Smooth muscle cell (in vitro differentiated cells): ENCODE measurements around the gene SRCAP. TPM values are rescaled to one million over a fixed set of nuclear protein-coding genes. Genes with fewer than 3 reads are reported as not detected.

Source experiments
- DNase-seq: peaks from one replicate; lab custom pipeline; 2025; ENCODE audit not compliant: unreplicated experiment; lab: John Stamatoyannopoulos, UW
- H2AFZ ChIP-seq: fragments of 200-600 bp; sonication (generic); 2 replicates; pipeline ENCODE4 v1.6.0; 2016; ENCODE audit warnings: antibody characterized with exemption, low read depth, mild to moderate bottlenecking
- H3F3A ChIP-seq: fragments of 200-600 bp; sonication (generic); 2 replicates; pipeline ENCODE4 v1.6.0; 2017; ENCODE audit warnings: antibody characterized with exemption, low read depth
- H3K27ac ChIP-seq: fragments of 200-600 bp; sonication (generic); 2 replicates; pipeline ENCODE4 v1.5.1; 2016; ENCODE audit warnings: low read depth, mild to moderate bottlenecking
- H3K27me3 ChIP-seq: fragments of 200-600 bp; sonication (generic); 2 replicates; pipeline ENCODE4 v1.6.1; 2016; ENCODE audit warnings: low read depth, mild to moderate bottlenecking
- H3K36me3 ChIP-seq: fragments of 200-600 bp; sonication (generic); 2 replicates; pipeline ENCODE4 v1.5.1; 2016; ENCODE audit warnings: low read depth
- H3K4me1 ChIP-seq: fragments of 200-600 bp; sonication (generic); 2 replicates; pipeline ENCODE4 v1.5.1; 2016; ENCODE audit warnings: low read depth
- H3K4me2 ChIP-seq: fragments of 200-600 bp; sonication (generic); 2 replicates; pipeline ENCODE4 v1.6.0; 2016; ENCODE audit warnings: mild to moderate bottlenecking
- H3K4me3 ChIP-seq: fragments of 200-600 bp; sonication (generic); 2 replicates; pipeline ENCODE4 v1.5.1; 2016; ENCODE audit warnings: mild to moderate bottlenecking
- H3K79me2 ChIP-seq: fragments of 200-600 bp; sonication (generic); 2 replicates; pipeline ENCODE4 v1.6.0; 2016; ENCODE audit warnings: low read depth, mild to moderate bottlenecking
- H3K9ac ChIP-seq: fragments of 200-600 bp; sonication (generic); 2 replicates; pipeline ENCODE4 v1.6.0; 2016; ENCODE audit warnings: low read depth
- H3K9me3 ChIP-seq: fragments of 200-600 bp; sonication (generic); replicated peaks from 2 replicates; pipeline ENCODE4 v1.5.1; 2016; ENCODE audit warnings: low read depth
- H4K20me1 ChIP-seq: fragments of 200-600 bp; sonication (generic); 2 replicates; pipeline ENCODE4 v1.6.0; 2016; ENCODE audit warnings: low read depth
- CTCF ChIP-seq: fragments of 200-600 bp; sonication (generic); IDR thresholded peaks from 2 replicates; pipeline ENCODE4 v1.5.1; 2017; ENCODE audit warnings: borderline replicate concordance, mild to moderate bottlenecking, antibody characterized with exemption; ENCODE audit not compliant: insufficient read depth, poor library complexity, severe bottlenecking
- WGBS: methylation state at CpG from one replicate; pipeline ENCODE4 v1.1.7; 2016; ENCODE audit warnings: low lambda C conversion rate; 5-methylcytosine and 5-hydroxymethylcytosine counted together
- polyA plus RNA-seq: library from polyadenylated mRNA; unstranded; fragments of >200 nt; fragmentation: Nextera tagmentation; extraction: Ambion mirVana; gene quantifications from 2 replicates; pipeline ENCODE4 v1.2.1, GENCODE V29; 2016
- total RNA-seq: library from RNA; depleted of rRNA; stranded (reverse); fragments of >200 nt; gene quantifications from 2 replicates; pipeline ENCODE4 v1.2.3, GENCODE V29; 2014

The SRCAP gene
- total and polyA plus RNA-seq, 2 experiments from 2014 or later = 9.0 to 14.5 TPM

GRCh38 chr16:30756781-30757100 is 57.8 kb downstream of the SRCAP start:
- WGBS = 99% methylated on average over 13 of the region's 13 CpGs

GRCh38 chr16:30757316-30757715 is 58.3 kb downstream of the SRCAP start:
- no peak overlapping the region for H3K4me2 ChIP-seq
- H4K20me1 ChIP-seq = no peaks in the 10 kb centered on the region
- no peak overlapping the region for H3K4me3 ChIP-seq
- DNase-seq = no peak
- no peak overlapping the region for H3K9ac ChIP-seq
- peaks cover 8% of the 10 kb centered on the region for H3F3A ChIP-seq
- H2AFZ ChIP-seq = no peak overlapping the region
- no peaks in the 10 kb centered on the region for H3K27me3 ChIP-seq
- H3K79me2 ChIP-seq = peaks cover 1% of the 10 kb centered on the region
- H3K9me3 ChIP-seq = no peaks in the 10 kb centered on the region
- peaks cover 7% of the 10 kb centered on the region for H3K4me1 ChIP-seq
- no peak for TF ChIP-seq CTCF
- H3K36me3 ChIP-seq = no peaks in the 10 kb centered on the region
- 96% methylated on average over 7 of the region's 7 CpGs for WGBS
- no peak overlapping the region for H3K27ac ChIP-seq

More at GRCh38 chr16:30756781-30757100, 57.8 kb downstream of the SRCAP start:
- Histone ChIP-seq H3K9ac (no peak overlapping the region), H4K20me1 (no peaks in the 10 kb centered on the region), H3K27ac (no peak overlapping the region), H3K27me3 (no peaks in the 10 kb centered on the region), H3K9me3 (no peaks in the 10 kb centered on the region), H3K4me3 (no peak overlapping the region), H3K4me2 (no peak overlapping the region), H2AFZ (no peak overlapping the region), H3K36me3 (no peaks in the 10 kb centered on the region), H3K79me2 (no peaks in the 10 kb centered on the region), H3K4me1 (peaks cover 7% of the 10 kb centered on the region), H3F3A (peaks cover 8% of the 10 kb centered on the region)
- DNase-seq = no peak
- no peak for TF ChIP-seq CTCF

- H3K4me1 ChIP-seq = peaks cover 17% of the 10 kb centered on the region
- H3K4me3 ChIP-seq = no peak overlapping the region
- H3K27me3 ChIP-seq = no peaks in the 10 kb centered on the region
- H3K4me2 ChIP-seq = no peak overlapping the region
- no peak for DNase-seq
- no peak for TF ChIP-seq CTCF
- no peaks in the 10 kb centered on the region for H3K36me3 ChIP-seq
- peaks cover 5% of the 10 kb centered on the region for H4K20me1 ChIP-seq
- peaks cover 19% of the 10 kb centered on the region for H3K79me2 ChIP-seq
- peaks cover 8% of the 10 kb centered on the region for H3F3A ChIP-seq
- H2AFZ ChIP-seq = no peak overlapping the region
- 95% methylated on average over 10 of the region's 10 CpGs for WGBS
- H3K9me3 ChIP-seq = no peaks in the 10 kb centered on the region
- no peak overlapping the region for H3K27ac ChIP-seq
- H3K9ac ChIP-seq = no peak overlapping the region
These were observed 60.1 kb downstream of the SRCAP start for GRCh38 chr16:30758988-30759491.

GRCh38 chr16:30760001-30760559 is 61.1 kb downstream of the SRCAP start:
- H4K20me1 ChIP-seq = peaks cover 8% of the 10 kb centered on the region
- no peak overlapping the region for H3K4me2 ChIP-seq
- no peak overlapping the region for H3K9ac ChIP-seq
- H3K79me2 ChIP-seq = peaks cover 23% of the 10 kb centered on the region
- WGBS = 96% methylated on average over 7 of the region's 7 CpGs
- DNase-seq = no peak
- peaks cover 8% of the 10 kb centered on the region for H3F3A ChIP-seq
- H3K27ac ChIP-seq = no peak overlapping the region
- no peak for TF ChIP-seq CTCF
- no peaks in the 10 kb centered on the region for H3K27me3 ChIP-seq
- H3K9me3 ChIP-seq = no peaks in the 10 kb centered on the region
- H3K4me1 ChIP-seq = peaks cover 17% of the 10 kb centered on the region
- H3K36me3 ChIP-seq = no peaks in the 10 kb centered on the region
- no peak overlapping the region for H2AFZ ChIP-seq
- H3K4me3 ChIP-seq = no peak overlapping the region
